ENCODE data around the gene RTP5.

The RTP5 gene

GRCh38 chr2:241859436-241860183 is 9.9 kb upstream of the RTP5 start:
- no peak overlapping the region for H3K4me3 ChIP-seq (ENCODE audit: insufficient read depth, low read depth, low read length)
- H3K27ac ChIP-seq (ENCODE audit: insufficient read depth, low read depth, low read length, poor library complexity, severe bottlenecking): no peak overlapping the region
- 84 to 87% methylated on average over 30 of the region's 30 CpGs for WGBS, 2 experiments
- H3K9me3 ChIP-seq (ENCODE audit: control insufficient read depth, low read length): no peaks in the 10 kb centered on the region
- peaks cover 4% of the 10 kb centered on the region for H3K4me1 ChIP-seq (ENCODE audit: control insufficient read depth, insufficient read depth, low read length)
- no peaks in the 10 kb centered on the region for H3K27me3 ChIP-seq (ENCODE audit: control insufficient read depth, insufficient read depth, low read length, poor library complexity, severe bottlenecking)
- no peaks in the 10 kb centered on the region for H3K36me3 ChIP-seq (ENCODE audit: control insufficient read depth, insufficient read depth, low read length)

GRCh38 chr2:241860184-241861078 is 9.1 kb upstream of the RTP5 start:
- peaks cover 4% of the 10 kb centered on the region for H3K4me1 ChIP-seq (ENCODE audit: control insufficient read depth, insufficient read depth, low read length)
- no peak overlapping the region for H3K4me3 ChIP-seq (ENCODE audit: insufficient read depth, low read depth, low read length)
- no peaks in the 10 kb centered on the region for H3K27me3 ChIP-seq (ENCODE audit: control insufficient read depth, insufficient read depth, low read length, poor library complexity, severe bottlenecking)
- no peak overlapping the region for H3K27ac ChIP-seq (ENCODE audit: insufficient read depth, low read depth, low read length, poor library complexity, severe bottlenecking)
- no peaks in the 10 kb centered on the region for H3K36me3 ChIP-seq (ENCODE audit: control insufficient read depth, insufficient read depth, low read length)
- no peaks in the 10 kb centered on the region for H3K9me3 ChIP-seq (ENCODE audit: control insufficient read depth, low read length)
- 85 to 88% methylated on average over 10 of the region's 10 CpGs for WGBS, 2 experiments

GRCh38 chr2:241861264-241861663 is 8.3 kb upstream of the RTP5 start:
- H3K4me3 ChIP-seq (ENCODE audit: insufficient read depth, low read depth, low read length): no peak overlapping the region
- no peaks in the 10 kb centered on the region for H3K9me3 ChIP-seq (ENCODE audit: control insufficient read depth, low read length)
- H3K27me3 ChIP-seq (ENCODE audit: control insufficient read depth, insufficient read depth, low read length, poor library complexity, severe bottlenecking): no peaks in the 10 kb centered on the region
- H3K27ac ChIP-seq (ENCODE audit: insufficient read depth, low read depth, low read length, poor library complexity, severe bottlenecking): no peak overlapping the region
- peaks cover 4% of the 10 kb centered on the region for H3K4me1 ChIP-seq (ENCODE audit: control insufficient read depth, insufficient read depth, low read length)
- 91 to 92% methylated on average over 1 of the region's 1 CpG for WGBS, 2 experiments
- no peaks in the 10 kb centered on the region for H3K36me3 ChIP-seq (ENCODE audit: control insufficient read depth, insufficient read depth, low read length)

GRCh38 chr2:241862093-241862492 is 7.4 kb upstream of the RTP5 start:
- no peak overlapping the region for H3K4me3 ChIP-seq (ENCODE audit: insufficient read depth, low read depth, low read length)
- no peaks in the 10 kb centered on the region for H3K27me3 ChIP-seq (ENCODE audit: control insufficient read depth, insufficient read depth, low read length, poor library complexity, severe bottlenecking)
- no peaks in the 10 kb centered on the region for H3K36me3 ChIP-seq (ENCODE audit: control insufficient read depth, insufficient read depth, low read length)
- peaks cover 4% of the 10 kb centered on the region for H3K4me1 ChIP-seq (ENCODE audit: control insufficient read depth, insufficient read depth, low read length)
- no peaks in the 10 kb centered on the region for H3K9me3 ChIP-seq (ENCODE audit: control insufficient read depth, low read length)
- WGBS, 2 experiments: 68 to 72% methylated on average over 8 of the region's 8 CpGs
- H3K27ac ChIP-seq (ENCODE audit: insufficient read depth, low read depth, low read length, poor library complexity, severe bottlenecking): no peak overlapping the region

GRCh38 chr2:241862775-241863535 is 6.6 kb upstream of the RTP5 start:
- H3K4me3 ChIP-seq (ENCODE audit: insufficient read depth, low read depth, low read length): no peak overlapping the region
- H3K27me3 ChIP-seq (ENCODE audit: control insufficient read depth, insufficient read depth, low read length, poor library complexity, severe bottlenecking): no peaks in the 10 kb centered on the region
- WGBS, 2 experiments: 92 to 94% methylated on average over 22 of the region's 22 CpGs
- no peaks in the 10 kb centered on the region for H3K36me3 ChIP-seq (ENCODE audit: control insufficient read depth, insufficient read depth, low read length)
- no peak overlapping the region for H3K27ac ChIP-seq (ENCODE audit: insufficient read depth, low read depth, low read length, poor library complexity, severe bottlenecking)
- peaks cover 4% of the 10 kb centered on the region for H3K4me1 ChIP-seq (ENCODE audit: control insufficient read depth, insufficient read depth, low read length)
- H3K9me3 ChIP-seq (ENCODE audit: control insufficient read depth, low read length): no peaks in the 10 kb centered on the region

- peaks cover 4% of the 10 kb centered on the region for H3K4me1 ChIP-seq (ENCODE audit: control insufficient read depth, insufficient read depth, low read length)
- H3K9me3 ChIP-seq (ENCODE audit: control insufficient read depth, low read length): no peaks in the 10 kb centered on the region
- no peak overlapping the region for H3K27ac ChIP-seq (ENCODE audit: insufficient read depth, low read depth, low read length, poor library complexity, severe bottlenecking)
- no peaks in the 10 kb centered on the region for H3K36me3 ChIP-seq (ENCODE audit: control insufficient read depth, insufficient read depth, low read length)
- no peak overlapping the region for H3K4me3 ChIP-seq (ENCODE audit: insufficient read depth, low read depth, low read length)
- H3K27me3 ChIP-seq (ENCODE audit: control insufficient read depth, insufficient read depth, low read length, poor library complexity, severe bottlenecking): no peaks in the 10 kb centered on the region
- WGBS, 2 experiments: 85 to 89% methylated on average over 29 of the region's 29 CpGs
These were observed 6.0 kb upstream of the RTP5 start for GRCh38 chr2:241863536-241863954.

- Histone ChIP-seq H3K27me3 (ENCODE audit: control insufficient read depth, insufficient read depth, low read length, poor library complexity, severe bottlenecking) (no peaks in the 10 kb centered on the region), H3K4me1 (ENCODE audit: control insufficient read depth, insufficient read depth, low read length) (peaks cover under 1% of the 10 kb centered on the region), H3K9me3 (ENCODE audit: control insufficient read depth, low read length) (no peaks in the 10 kb centered on the region), H3K36me3 (ENCODE audit: control insufficient read depth, insufficient read depth, low read length) (no peaks in the 10 kb centered on the region), H3K4me3 (ENCODE audit: insufficient read depth, low read depth, low read length) (no peak overlapping the region), H3K27ac (ENCODE audit: insufficient read depth, low read depth, low read length, poor library complexity, severe bottlenecking) (no peak overlapping the region)
- WGBS, 2 experiments: 67 to 74% methylated on average over 2 of the region's 2 CpGs
These were observed 5.2 kb upstream of the RTP5 start for GRCh38 chr2:241864168-241864849.

GRCh38 chr2:241864850-241865213 is 4.7 kb upstream of the RTP5 start:
- 90 to 92% methylated on average over 5 of the region's 5 CpGs for WGBS, 2 experiments
- Histone ChIP-seq H3K27ac (ENCODE audit: insufficient read depth, low read depth, low read length, poor library complexity, severe bottlenecking) (no peak overlapping the region), H3K36me3 (ENCODE audit: control insufficient read depth, insufficient read depth, low read length) (no peaks in the 10 kb centered on the region), H3K4me1 (ENCODE audit: control insufficient read depth, insufficient read depth, low read length) (no peaks in the 10 kb centered on the region), H3K27me3 (ENCODE audit: control insufficient read depth, insufficient read depth, low read length, poor library complexity, severe bottlenecking) (no peaks in the 10 kb centered on the region), H3K9me3 (ENCODE audit: control insufficient read depth, low read length) (no peaks in the 10 kb centered on the region), H3K4me3 (ENCODE audit: insufficient read depth, low read depth, low read length) (no peak overlapping the region)

- Histone ChIP-seq H3K27me3 (ENCODE audit: control insufficient read depth, insufficient read depth, low read length, poor library complexity, severe bottlenecking) (no peaks in the 10 kb centered on the region), H3K4me1 (ENCODE audit: control insufficient read depth, insufficient read depth, low read length) (no peaks in the 10 kb centered on the region), H3K27ac (ENCODE audit: insufficient read depth, low read depth, low read length, poor library complexity, severe bottlenecking) (no peak overlapping the region), H3K36me3 (ENCODE audit: control insufficient read depth, insufficient read depth, low read length) (no peaks in the 10 kb centered on the region), H3K9me3 (ENCODE audit: control insufficient read depth, low read length) (no peaks in the 10 kb centered on the region), H3K4me3 (ENCODE audit: insufficient read depth, low read depth, low read length) (no peak overlapping the region)
- 90 to 92% methylated on average over 3 of the region's 3 CpGs for WGBS, 2 experiments
These were observed 4.0 kb upstream of the RTP5 start for GRCh38 chr2:241865416-241865956.
